Renal pelvis (tissue), 3 donors: ENCODE results near the gene DCPS. TPM values are rescaled to one million over a fixed set of nuclear protein-coding genes. Genes with fewer than 3 reads are reported as not detected.

Source experiments
- polyA plus RNA-seq, 3 donors: library from polyadenylated mRNA; unstranded; fragments of 120-200 nt; gene quantifications; one replicate each; pipeline ENCODE4 v1.2.1, GENCODE V29; 2013; ENCODE audit not compliant: insufficient read length in 3 of 3

Gene DCPS
- polyA plus RNA-seq, 3 donors, result 15.4 to 17.0 (median 16.7) TPM

Other genes with a start within 250 kb of the DCPS start
- 10 to 100 TPM; 23.8 to 30.0 (median 29.8) TPM for gene CDON, start 241.2 kb upstream of the DCPS start, polyA plus RNA-seq
- gene RPUSD4, start 92.4 kb upstream of the DCPS start, polyA plus RNA-seq, result 10 to 100 TPM; 30.1 to 39.5 (median 38.7) TPM
- gene FAM118B, start 92.3 kb upstream of the DCPS start, polyA plus RNA-seq, result 10 to 100 TPM; 25.3 to 30.6 (median 27.3) TPM
- gene SRPRA, start 35.2 kb upstream of the DCPS start, polyA plus RNA-seq, result 10 to 100 TPM; 81.6 to 82.4 (median 81.6) TPM
- gene FOXRED1, start 34.9 kb upstream of the DCPS start, polyA plus RNA-seq, result 10 to 100 TPM; 30.4 to 57.6 (median 55.0) TPM
- 10 to 100 TPM; 10.3 to 18.3 (median 17.2) TPM for gene TIRAP, start 21.0 kb upstream of the DCPS start, polyA plus RNA-seq
- gene ST3GAL4, start 51.6 kb downstream of the DCPS start, polyA plus RNA-seq, result 10 to 100 TPM; 16.1 to 22.6 (median 17.0) TPM